ENCODE results near the gene TANGO2.

DNA sequence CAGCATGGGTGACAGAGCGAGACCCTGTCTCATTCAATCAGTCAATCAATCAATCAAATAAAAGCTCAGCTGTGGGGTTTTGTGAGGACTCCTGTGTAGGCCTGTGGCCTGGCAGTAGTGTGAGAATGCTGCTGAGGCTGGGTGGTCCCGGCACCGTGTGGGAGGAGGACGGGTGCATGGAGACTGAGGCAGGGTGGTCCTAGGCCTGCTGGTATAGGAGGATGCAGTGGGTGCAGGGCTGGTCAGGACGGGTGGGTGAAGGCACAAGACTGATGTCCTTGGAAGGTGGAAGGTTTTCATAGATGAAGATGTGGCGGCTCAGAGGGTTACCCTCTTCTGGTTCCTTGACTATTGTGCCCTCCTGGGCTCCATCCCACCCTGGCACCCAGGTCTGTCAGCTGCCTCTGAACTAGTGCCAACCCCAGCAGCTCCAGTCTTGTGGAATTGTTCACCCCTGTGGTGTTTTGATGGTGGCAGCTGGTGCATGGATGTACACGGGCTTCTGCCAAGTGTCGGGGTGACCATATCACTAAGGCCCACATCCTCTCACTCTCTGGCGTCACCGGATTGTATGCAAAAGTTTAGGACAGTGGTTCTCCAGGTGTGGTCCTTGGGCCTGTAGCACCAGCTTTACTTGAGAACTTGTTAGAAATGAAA lies 23.7 kb downstream of the TANGO2 start:
- TF ChIP-seq, protein P1, sequence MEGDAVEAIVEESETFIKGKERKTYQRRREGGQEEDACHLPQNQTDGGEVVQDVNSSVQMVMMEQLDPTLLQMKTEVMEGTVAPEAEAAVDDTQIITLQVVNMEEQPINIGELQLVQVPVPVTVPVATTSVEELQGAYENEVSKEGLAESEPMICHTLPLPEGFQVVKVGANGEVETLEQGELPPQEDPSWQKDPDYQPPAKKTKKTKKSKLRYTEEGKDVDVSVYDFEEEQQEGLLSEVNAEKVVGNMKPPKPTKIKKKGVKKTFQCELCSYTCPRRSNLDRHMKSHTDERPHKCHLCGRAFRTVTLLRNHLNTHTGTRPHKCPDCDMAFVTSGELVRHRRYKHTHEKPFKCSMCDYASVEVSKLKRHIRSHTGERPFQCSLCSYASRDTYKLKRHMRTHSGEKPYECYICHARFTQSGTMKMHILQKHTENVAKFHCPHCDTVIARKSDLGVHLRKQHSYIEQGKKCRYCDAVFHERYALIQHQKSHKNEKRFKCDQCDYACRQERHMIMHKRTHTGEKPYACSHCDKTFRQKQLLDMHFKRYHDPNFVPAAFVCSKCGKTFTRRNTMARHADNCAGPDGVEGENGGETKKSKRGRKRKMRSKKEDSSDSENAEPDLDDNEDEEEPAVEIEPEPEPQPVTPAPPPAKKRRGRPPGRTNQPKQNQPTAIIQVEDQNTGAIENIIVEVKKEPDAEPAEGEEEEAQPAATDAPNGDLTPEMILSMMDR (IDR thresholded peaks at IDR 0.05): no peak
- TF ChIP-seq EZH2 (IDR thresholded peaks at IDR 0.05): no peak
- no peak for TF ChIP-seq EZH2phosphoT487 (IDR thresholded peaks at IDR 0.05)
